Ovary (tissue), 9 donors: ENCODE measurements around the gene RNF152. TPM values are rescaled to one million over a fixed set of nuclear protein-coding genes. Genes with fewer than 3 reads are reported as not detected.

ENCODE experiments used
- DNase-seq, 5 donors: peaks; one replicate each; pipeline ENCODE4 v3.0.0-alpha.2; 2019 to 2020
- H3K27ac ChIP-seq, 2 donors: fragments of 200-600 bp; one replicate each; pipeline versions ENCODE4 v1.5.1 to v1.8.0; 2019 to 2022
- H3K27me3 ChIP-seq: fragments of 200-600 bp; one replicate; pipeline ENCODE4 v1.8.0; 2022
- H3K36me3 ChIP-seq: fragments of 200-600 bp; sonication (generic); one replicate; pipeline ENCODE4 v1.5.1; 2019
- H3K4me1 ChIP-seq: one replicate; pipeline ENCODE4 v1.8.1; 2013; ENCODE audit warnings: mild to moderate bottlenecking, moderate library complexity; ENCODE audit not compliant: insufficient read depth
- H3K4me3 ChIP-seq: fragments of 200-600 bp; sonication (generic); one replicate; pipeline ENCODE4 v1.5.1; 2017
- H3K9me3 ChIP-seq, 2 donors: fragments of 200-600 bp in 1 of 2; sonication (generic) in 1 of 2; one replicate each; pipeline versions ENCODE4 v1.5.1 to v1.8.1; 2013 to 2019; ENCODE audit warnings: mild to moderate bottlenecking in 1 of 2, moderate library complexity in 1 of 2
- CTCF ChIP-seq, 3 donors: fragments of 450-650 bp in 2 of 3; fragments of 200-600 bp in 1 of 3; IDR thresholded peaks; one replicate each; pipeline versions ENCODE4 v1.5.1 to v1.8.0; 2016 to 2022; ENCODE audit warnings: antibody characterized with exemption in 3 of 3, mild to moderate bottlenecking in 1 of 3
- EP300 ChIP-seq: sonication (generic); formaldehyde crosslinking; IDR thresholded peaks from one replicate; pipeline ENCODE4 v1.6.1; 2017; ENCODE audit warnings: antibody characterized with exemption
- POLR2A ChIP-seq: fragments of 450-650 bp; IDR thresholded peaks from one replicate; pipeline ENCODE4 v1.6.1; 2017; ENCODE audit warnings: antibody characterized with exemption, mild to moderate bottlenecking, moderate library complexity
- WGBS, 3 donors: extraction: QIAGEN DNeasy Blood & Tissue Kit in 1 of 3; methylation state at CpG; one replicate each; pipeline versions ENCODE4 v1.1.5 to v1.1.7; 2013 to 2017; 5-methylcytosine and 5-hydroxymethylcytosine counted together
- intact Hi-C, 4 donors: fragments of 100-400 bp; cut with DNase I; formaldehyde crosslinking; loops; one replicate each; pipeline versions ENCODE4 v1.11.0 to v1.15.1; 2022 to 2023
- polyA plus RNA-seq, 2 donors: library from polyadenylated mRNA; stranded (reverse); fragments of 200-250 nt in 1 of 2; fragments of 350-450 nt in 1 of 2; fragmentation: Illumina TruSeq in 1 of 2; extraction: RNeasy Lipid Tissue Mini Kit (QIAGEN cat#74804) in 1 of 2; gene quantifications; one replicate each; pipeline ENCODE4 v1.2.3, GENCODE V29; 2013 to 2014
- total RNA-seq, 7 donors: library from RNA; depleted of rRNA in 2 of 7; stranded (reverse); fragments of >200 nt in 2 of 7; fragmentation: NEBNext Ultra II Directional in 3 of 7; extraction: Animal tissue kit (Norgen Biotek cat#: 25700) in 3 of 7; gene quantifications; one replicate each; pipeline versions ENCODE4 v1.1.0 to v1.2.4, GENCODE V29; 2016 to 2023
- donor health status: DM: no; HTN: no; CAD: no; lungs with moderate emphysema.
- donor health status: DM: no; HTN: no; CAD: no.
- donor health status: Bipolar disorder and iron deficiency.
- donor health status: DM: yes; HTN: yes; CAD: no.
- donor health status: DM: no; HTN: no; CAD: no.
- donor health status: DM: yes; HTN: yes; CAD: no.

The RNF152 gene
- total and polyA plus RNA-seq, 9 donors, result 2.6 to 31.6 (median 7.2) TPM

GRCh38 chr18:61850756-61851155, 42.1 kb downstream of the RNF152 start:
- Histone ChIP-seq H3K9me3 (no peaks in the 10 kb centered on the region), H3K27me3 (no peaks in the 10 kb centered on the region), H3K36me3 (no peaks in the 10 kb centered on the region), H3K4me3 (no peak overlapping the region), H3K4me1 (peaks cover 2% of the 10 kb centered on the region), H3K27ac (no peak overlapping the region)
- DNase-seq, result no peak
- TF ChIP-seq CTCF (IDR thresholded peaks at IDR 0.05) (no peak), EP300 (no peak), POLR2A (no peak)
- intact Hi-C loops, result no loop called here
- WGBS, 3 donors, result 85 to 92% (median 86%) methylated on average over 3 of the region's 3 CpGs

- WGBS, 3 donors, result 72 to 87% (median 84%) methylated on average over 7 of the region's 7 CpGs
- no peak for DNase-seq
- no peak for TF ChIP-seq CTCF (IDR thresholded peaks at IDR 0.05)
- no peaks in the 10 kb centered on the region for H3K27me3 ChIP-seq
- no peaks in the 10 kb centered on the region for H3K9me3 ChIP-seq
- no peak overlapping the region for H3K4me3 ChIP-seq
- no peaks in the 10 kb centered on the region for H3K36me3 ChIP-seq
- H3K27ac ChIP-seq, result no peak overlapping the region
- H3K4me1 ChIP-seq, result no peaks in the 10 kb centered on the region
- intact Hi-C loops, result no loop called here
Measured at GRCh38 chr18:61847164-61847791, 45.5 kb downstream of the RNF152 start.

- no peaks in the 10 kb centered on the region for H3K27me3 ChIP-seq
- WGBS, 3 donors, result 89 to 92% (median 90%) methylated on average over 7 of the region's 7 CpGs
- no peak for TF ChIP-seq CTCF (IDR thresholded peaks at IDR 0.05)
- no peak for TF ChIP-seq POLR2A
- no peak for TF ChIP-seq EP300
- H3K27ac ChIP-seq, result no peak overlapping the region
- intact Hi-C loops, result no loop called here
- H3K9me3 ChIP-seq, result no peaks in the 10 kb centered on the region
- H3K4me1 ChIP-seq, result no peaks in the 10 kb centered on the region
- no peak for DNase-seq
- H3K36me3 ChIP-seq, result no peaks in the 10 kb centered on the region
- no peak overlapping the region for H3K4me3 ChIP-seq
Measured at GRCh38 chr18:61845197-61845596, 47.6 kb downstream of the RNF152 start.

GRCh38 chr18:61844726-61845125, 48.1 kb downstream of the RNF152 start:
- TF ChIP-seq EP300 (no peak), POLR2A (no peak), CTCF (IDR thresholded peaks at IDR 0.05) (no peak)
- DNase-seq, result no peak
- Histone ChIP-seq H3K9me3 (no peaks in the 10 kb centered on the region), H3K4me3 (no peak overlapping the region), H3K4me1 (no peaks in the 10 kb centered on the region), H3K36me3 (no peaks in the 10 kb centered on the region), H3K27ac (no peak overlapping the region), H3K27me3 (no peaks in the 10 kb centered on the region)
- WGBS, 3 donors, result 86 to 92% (median 89%) methylated on average over 4 of the region's 4 CpGs
- intact Hi-C loops, result no loop called here
